Measurements from ENCODE around the gene TMEM107.

GRCh38 chr17:8192070-8192815 lies 16.1 kb upstream of the TMEM107 start:
- TF ChIP-seq ZNF792 (tag by site-specific recombination; IDR thresholded peaks at IDR 0.05) = no peak
- TF ChIP-seq ATF2 (tag by site-specific recombination; IDR thresholded peaks at IDR 0.05; ENCODE audit: low read depth) = no peak
- TF ChIP-seq CTCF (tag by site-specific recombination; IDR thresholded peaks at IDR 0.05) = no peak
- TF ChIP-seq ZNF626 (tag by site-specific recombination; IDR thresholded peaks at IDR 0.05) = no peak
- TF ChIP-seq PRDM4 (tag by site-specific recombination; IDR thresholded peaks at IDR 0.05) = no peak; the same call in 1 of the 2 replicates
- no peak for TF ChIP-seq ZSCAN5A (tag by site-specific recombination; IDR thresholded peaks at IDR 0.05)
- no peak for TF ChIP-seq ZNF488 (tag by site-specific recombination; IDR thresholded peaks at IDR 0.05)
- no peak for TF ChIP-seq ZBTB26 (tag by site-specific recombination; optimal IDR thresholded peaks at IDR 0.05)
- TF ChIP-seq KLF10 (tag by site-specific recombination; IDR thresholded peaks at IDR 0.05) = no peak
